Progenitor cell of endocrine pancreas (in vitro differentiated cells): ENCODE measurements around the gene MLST8. TPM values are rescaled to one million over a fixed set of nuclear protein-coding genes. Genes with fewer than 3 reads are reported as not detected.

ENCODE experiments used
- DNase-seq: peaks from one replicate; pipeline ENCODE4 v3.0.0; 2021; ENCODE audit warnings: low spot score; ENCODE audit not compliant: unreplicated experiment
- H3K27ac Mint-ChIP-seq: 2 replicates; pipeline ENCODE4 v1.8.0; 2021; ENCODE audit warnings: mild to moderate bottlenecking, moderate library complexity, mixed read lengths
- H3K27me3 Mint-ChIP-seq: 2 replicates; pipeline ENCODE4 v1.8.0; 2021; ENCODE audit warnings: mixed read lengths
- H3K36me3 Mint-ChIP-seq: 2 replicates; pipeline ENCODE4 v1.8.0; 2022; ENCODE audit warnings: mixed read lengths; ENCODE audit not compliant: insufficient read depth
- H3K4me1 Mint-ChIP-seq: 2 replicates; pipeline ENCODE4 v1.8.0; 2021; ENCODE audit warnings: low read depth, mixed read lengths
- H3K4me3 Mint-ChIP-seq: 2 replicates; pipeline ENCODE4 v1.8.0; 2021; ENCODE audit warnings: low read depth, mild to moderate bottlenecking, moderate library complexity, mixed read lengths
- H3K9me3 Mint-ChIP-seq: 2 replicates; pipeline ENCODE4 v1.8.0; 2021; ENCODE audit warnings: low read depth, mixed read lengths
- CTCF ChIP-seq: fragments of 200-600 bp; sonication (generic); IDR thresholded peaks from one replicate; pipeline ENCODE4 v1.5.0; 2021; ENCODE audit warnings: antibody characterized with exemption, mild to moderate bottlenecking; ENCODE audit not compliant: unreplicated experiment
- total RNA-seq: library from RNA; stranded (reverse); gene quantifications from 2 replicates; pipeline ENCODE4 v1.2.1, GENCODE V29; 2021

Gene MLST8
- total RNA-seq, 1 donor from 2014 or later: 51.5 TPM

GRCh38 chr16:2206780-2207433, 1.7 kb downstream of the MLST8 start:
- H3K9me3 Mint-ChIP-seq: no peaks in the 10 kb centered on the region
- no peak overlapping the region for H3K27ac Mint-ChIP-seq
- H3K36me3 Mint-ChIP-seq: peaks cover 4% of the 10 kb centered on the region
- peaks cover 11% of the 10 kb centered on the region for H3K4me1 Mint-ChIP-seq
- no peak for TF ChIP-seq CTCF
- H3K27me3 Mint-ChIP-seq: no peaks in the 10 kb centered on the region
- DNase-seq: no peak
- H3K4me3 Mint-ChIP-seq: peak overlapping the region; percentile 75

DNA sequence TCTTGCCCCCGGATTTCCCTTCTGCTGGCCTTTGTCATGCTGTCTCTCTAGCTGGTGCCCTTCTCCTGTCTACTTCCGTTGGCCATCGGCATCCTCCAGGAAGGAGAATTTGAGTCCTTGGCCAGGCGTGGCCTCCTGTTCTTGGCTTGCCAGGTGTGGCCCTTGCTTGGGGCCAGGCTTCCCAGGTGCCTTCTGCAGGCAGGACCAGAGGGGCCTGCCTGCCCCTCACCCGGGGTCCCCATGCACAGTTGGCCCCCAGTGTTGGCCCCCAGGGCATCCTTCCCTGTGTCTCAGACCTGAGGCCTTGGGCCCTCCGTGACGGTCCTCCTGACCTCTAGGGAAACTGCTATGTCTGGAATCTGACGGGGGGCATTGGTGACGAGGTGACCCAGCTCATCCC, 2.6 kb downstream of the MLST8 start:
- H3K27ac Mint-ChIP-seq: no peak overlapping the region
- H3K4me1 Mint-ChIP-seq: peaks cover 14% of the 10 kb centered on the region
- peak overlapping the region; percentile 58 for H3K4me3 Mint-ChIP-seq

DNA sequence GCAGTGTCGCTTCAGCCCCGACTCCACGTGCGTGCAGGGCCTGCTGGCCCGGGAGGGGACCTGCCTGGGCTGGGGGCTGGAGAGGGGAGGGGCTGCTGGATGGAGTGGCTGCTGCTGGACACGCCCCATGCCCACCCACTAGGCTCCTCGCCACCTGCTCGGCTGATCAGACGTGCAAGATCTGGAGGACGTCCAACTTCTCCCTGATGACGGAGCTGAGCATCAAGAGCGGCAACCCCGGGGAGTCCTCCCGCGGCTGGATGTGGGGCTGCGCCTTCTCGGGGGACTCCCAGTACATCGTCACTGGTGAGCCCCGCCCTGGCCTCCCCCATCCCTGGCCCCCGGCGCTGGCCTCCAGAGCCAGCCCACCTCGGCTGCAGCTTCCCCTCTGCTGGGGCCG, 3.1 kb downstream of the MLST8 start:
- no peaks in the 10 kb centered on the region for H3K9me3 Mint-ChIP-seq
- no peak overlapping the region for H3K4me3 Mint-ChIP-seq
- DNase-seq: no peak
- H3K27ac Mint-ChIP-seq: no peak overlapping the region
- H3K27me3 Mint-ChIP-seq: no peaks in the 10 kb centered on the region
- peaks cover 17% of the 10 kb centered on the region for H3K4me1 Mint-ChIP-seq
- no peak for TF ChIP-seq CTCF
- H3K36me3 Mint-ChIP-seq: peaks cover 4% of the 10 kb centered on the region

More for the DNA sequence above, 2.6 kb downstream of the MLST8 start:
- no peak for DNase-seq
- Mint-ChIP-seq H3K36me3 (peaks cover 4% of the 10 kb centered on the region), H3K9me3 (no peaks in the 10 kb centered on the region), H3K27me3 (no peaks in the 10 kb centered on the region)
- no peak for TF ChIP-seq CTCF

DNA sequence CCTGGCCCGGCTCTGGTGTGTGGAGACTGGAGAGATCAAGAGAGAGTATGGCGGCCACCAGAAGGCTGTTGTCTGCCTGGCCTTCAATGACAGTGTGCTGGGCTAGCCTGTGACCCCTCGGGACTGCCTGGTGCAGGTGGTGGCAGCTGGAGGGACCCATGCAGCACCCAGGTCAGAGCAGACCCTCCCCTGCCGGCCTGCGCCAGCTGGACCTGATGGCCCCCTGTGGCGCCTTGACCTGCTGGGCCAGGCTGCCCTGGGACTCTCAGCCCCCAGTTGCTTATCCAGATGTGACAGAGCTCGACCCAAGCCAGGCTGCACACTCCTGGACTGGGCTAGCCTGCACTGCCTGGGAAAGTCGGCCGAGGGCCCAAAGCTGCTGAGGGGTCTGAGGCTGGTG, 3.5 kb downstream of the MLST8 start:
- no peak for DNase-seq
- Mint-ChIP-seq H3K4me3 (no peak overlapping the region), H3K9me3 (no peaks in the 10 kb centered on the region), H3K36me3 (peaks cover 4% of the 10 kb centered on the region), H3K27me3 (no peaks in the 10 kb centered on the region), H3K27ac (no peak overlapping the region), H3K4me1 (peaks cover 21% of the 10 kb centered on the region)
- no peak for TF ChIP-seq CTCF

GRCh38 chr16:2209258-2210008, 4.2 kb downstream of the MLST8 start:
- Mint-ChIP-seq H3K36me3 (peaks cover 4% of the 10 kb centered on the region), H3K27ac (no peak overlapping the region), H3K4me1 (peaks cover 20% of the 10 kb centered on the region), H3K9me3 (no peaks in the 10 kb centered on the region), H3K27me3 (no peaks in the 10 kb centered on the region), H3K4me3 (no peak overlapping the region)
- TF ChIP-seq CTCF: no peak
- DNase-seq: no peak
